Measurements from ENCODE around the gene QSER1. TPM values are rescaled to one million over a fixed set of nuclear protein-coding genes. Genes with fewer than 3 reads are reported as not detected.

Gene QSER1
- total and polyA plus RNA-seq, 4 donors = 2.4 to 12.6 (median 7.1) TPM

- H3K4me3 ChIP-seq (ENCODE audit: low read depth in 1 of 3, low read length in 3 of 3) = no peak overlapping the region
- no peak for DNase-seq (ENCODE audit: low spot score)
- H3K9me3 ChIP-seq (ENCODE audit: control insufficient read depth in 4 of 4, low read length in 3 of 4) = no peaks in the 10 kb centered on the region
- H3K9ac ChIP-seq (ENCODE audit: low read depth in 1 of 2, low read length in 2 of 2) = no peak overlapping the region
- 97% methylated on average over 3 of the region's 3 CpGs for WGBS
- no peak overlapping the region for H3K27ac ChIP-seq (ENCODE audit: low read depth in 1 of 2, low read length in 2 of 2)
- peaks cover 0 to 2% (median 0%) of the 10 kb centered on the region in 4 donors for H3K4me1 ChIP-seq (ENCODE audit: control insufficient read depth in 4 of 4, insufficient read depth in 4 of 4, low read length in 3 of 4)
- H3K36me3 ChIP-seq (ENCODE audit: control insufficient read depth in 4 of 4, insufficient read depth in 3 of 4, low read depth in 1 of 4, low read length in 3 of 4) = no peaks in the 10 kb centered on the region
- H3K27me3 ChIP-seq (ENCODE audit: control insufficient read depth in 4 of 4, insufficient read depth in 4 of 4, low read length in 3 of 4) = no peaks in the 10 kb centered on the region
- TF ChIP-seq JUND (IDR thresholded peaks at IDR 0.05) (no peak), MAX (IDR thresholded peaks at IDR 0.05) (no peak), FOXA1 (IDR thresholded peaks at IDR 0.05) (no peak), YY1 (IDR thresholded peaks at IDR 0.05) (no peak), ZBTB33 (IDR thresholded peaks at IDR 0.05) (no peak), GABPA (IDR thresholded peaks at IDR 0.05 in 1 of 2, conservative IDR thresholded peaks at IDR 0.05 in 1 of 2) (no peak), ATF3 (IDR thresholded peaks at IDR 0.05) (no peak), RXRA (IDR thresholded peaks at IDR 0.05) (no peak), NR2F2 (IDR thresholded peaks at IDR 0.05) (no peak), CTCF (IDR thresholded peaks at IDR 0.05; ENCODE audit: low read depth, low read length, missing input control) (no peak), FOXA2 (IDR thresholded peaks at IDR 0.05) (no peak), RAD21 (IDR thresholded peaks at IDR 0.05) (no peak), TAF1 (conservative IDR thresholded peaks at IDR 0.05) (no peak), HNF4G (IDR thresholded peaks at IDR 0.05) (no peak), EGR1 (IDR thresholded peaks at IDR 0.05; ENCODE audit: low read depth in 2 of 2) (no peak), REST (IDR thresholded peaks at IDR 0.05) (no peak), SP1 (IDR thresholded peaks at IDR 0.05) (no peak)
These were observed 18.8 kb downstream of the QSER1 start for GRCh38 chr11:32911413-32911812.

GRCh38 chr11:32913445-32913844 lies 20.8 kb downstream of the QSER1 start:
- no peak for TF ChIP-seq JUND (IDR thresholded peaks at IDR 0.05)

More at GRCh38 chr11:32913445-32913844, 20.8 kb downstream of the QSER1 start:
- Histone ChIP-seq H3K27ac (ENCODE audit: low read depth in 1 of 2, low read length in 2 of 2) (no peak overlapping the region), H3K9ac (ENCODE audit: low read depth in 1 of 2, low read length in 2 of 2) (no peak overlapping the region), H3K4me3 (ENCODE audit: low read depth in 1 of 3, low read length in 3 of 3) (no peak overlapping the region), H3K27me3 (ENCODE audit: control insufficient read depth in 4 of 4, insufficient read depth in 4 of 4, low read length in 3 of 4) (no peaks in the 10 kb centered on the region), H3K4me1 (ENCODE audit: control insufficient read depth in 4 of 4, insufficient read depth in 4 of 4, low read length in 3 of 4) (peaks cover 0 to 2% (median under 1%) of the 10 kb centered on the region in 4 donors), H3K9me3 (ENCODE audit: control insufficient read depth in 4 of 4, low read length in 3 of 4) (no peaks in the 10 kb centered on the region), H3K36me3 (ENCODE audit: control insufficient read depth in 4 of 4, insufficient read depth in 3 of 4, low read depth in 1 of 4, low read length in 3 of 4) (no peaks in the 10 kb centered on the region)
- DNase-seq (ENCODE audit: low spot score) = no peak
- WGBS = 84% methylated on average over 7 of the region's 7 CpGs

All from liver (tissue), 9 donors.